MCF 10A (cell line): ENCODE results near the gene DNER. TPM values are rescaled to one million over a fixed set of nuclear protein-coding genes. Genes with fewer than 3 reads are reported as not detected.

ENCODE experiments used
- BruUV-seq: library from RNA; stranded (reverse); fragments of 400-500 nt; replicated peaks from 2 replicates; lab custom pipeline; 2021; lab: Mats Ljungman, UMichigan
- CTCF ChIA-PET: fragments of 300-600 bp; sonication (Branson Sonifier 250); formaldehyde crosslinking; extraction: SDS; loops from one replicate; lab custom pipeline; 2021; ENCODE audit warnings: antibody characterized with exemption, inconsistent platforms; lab: Yijun Ruan, JAX
- POLR2A ChIA-PET: fragments of 300-600, 350-650 bp; sonication (Branson Sonifier 250); formaldehyde crosslinking; extraction: SDS; loops from one replicate; lab custom pipeline; 2020; ENCODE audit warnings: antibody characterized with exemption, inconsistent platforms; lab: Yijun Ruan, JAX
- DNase-seq: peaks from one replicate; pipeline ENCODE4 v3.0.0-alpha.2; 2018; ENCODE audit not compliant: unreplicated experiment
- H3K27ac Mint-ChIP-seq: one replicate; pipeline ENCODE4 v1.8.0; 2022; ENCODE audit warnings: mild to moderate bottlenecking, low read depth, mixed read lengths; ENCODE audit not compliant: unreplicated experiment
- H3K27me3 Mint-ChIP-seq: one replicate; pipeline ENCODE4 v1.8.0; 2022; ENCODE audit warnings: mixed read lengths; ENCODE audit not compliant: insufficient read depth, unreplicated experiment
- H3K36me3 Mint-ChIP-seq: one replicate; pipeline ENCODE4 v1.8.0; 2022; ENCODE audit warnings: mild to moderate bottlenecking, moderate library complexity, mixed read lengths; ENCODE audit not compliant: insufficient read depth, unreplicated experiment
- H3K4me1 Mint-ChIP-seq: one replicate; pipeline ENCODE4 v1.8.0; 2022; ENCODE audit warnings: mixed read lengths; ENCODE audit not compliant: insufficient read depth, unreplicated experiment
- H3K4me3 Mint-ChIP-seq: one replicate; pipeline ENCODE4 v1.8.0; 2022; ENCODE audit warnings: mild to moderate bottlenecking, moderate library complexity, mixed read lengths; ENCODE audit not compliant: unreplicated experiment
- H3K9me3 Mint-ChIP-seq: one replicate; pipeline ENCODE4 v1.8.0; 2022; ENCODE audit warnings: mixed read lengths; ENCODE audit not compliant: unreplicated experiment
- intact Hi-C: fragments of 100-400 bp; cut with micrococcal nuclease; formaldehyde crosslinking; loops from 2 replicates; pipeline ENCODE4 v1.14.1; 2022
- total RNA-seq: library from RNA; stranded (reverse); gene quantifications from 2 replicates; pipeline ENCODE4 v1.2.3, GENCODE V29; 2022
- TF ChIP-seq, protein P1 (sequence below): fragments of 200-600 bp; IDR thresholded peaks from one replicate; pipeline ENCODE4 v1.8.0; 2022; ENCODE audit warnings: antibody characterized with exemption, mild to moderate bottlenecking; ENCODE audit not compliant: unreplicated experiment

Gene DNER
- total RNA-seq, 1 experiment from 2014 or later: 49.2 TPM

- Mint-ChIP-seq H3K27me3 (no peaks in the 10 kb centered on the region), H3K9me3 (peaks cover 29% of the 10 kb centered on the region), H3K4me1 (peaks cover 36% of the 10 kb centered on the region), H3K4me3 (no peak overlapping the region), H3K27ac (no peak overlapping the region), H3K36me3 (peaks cover 44% of the 10 kb centered on the region)
- ChIA-PET POLR2A (interaction anchor here (0.5 to 2.2 kb wide), 10 partner anchors 9 to 186 kb away, joined by 3 to 20 read pairs (median 4); no protein-coding TSS in a partner anchor), CTCF (interaction anchor here (0.9 kb wide), 1 partner anchor 21 kb away, joined by 3 read pairs; no protein-coding TSS in a partner anchor)
- TF ChIP-seq, protein P1, sequence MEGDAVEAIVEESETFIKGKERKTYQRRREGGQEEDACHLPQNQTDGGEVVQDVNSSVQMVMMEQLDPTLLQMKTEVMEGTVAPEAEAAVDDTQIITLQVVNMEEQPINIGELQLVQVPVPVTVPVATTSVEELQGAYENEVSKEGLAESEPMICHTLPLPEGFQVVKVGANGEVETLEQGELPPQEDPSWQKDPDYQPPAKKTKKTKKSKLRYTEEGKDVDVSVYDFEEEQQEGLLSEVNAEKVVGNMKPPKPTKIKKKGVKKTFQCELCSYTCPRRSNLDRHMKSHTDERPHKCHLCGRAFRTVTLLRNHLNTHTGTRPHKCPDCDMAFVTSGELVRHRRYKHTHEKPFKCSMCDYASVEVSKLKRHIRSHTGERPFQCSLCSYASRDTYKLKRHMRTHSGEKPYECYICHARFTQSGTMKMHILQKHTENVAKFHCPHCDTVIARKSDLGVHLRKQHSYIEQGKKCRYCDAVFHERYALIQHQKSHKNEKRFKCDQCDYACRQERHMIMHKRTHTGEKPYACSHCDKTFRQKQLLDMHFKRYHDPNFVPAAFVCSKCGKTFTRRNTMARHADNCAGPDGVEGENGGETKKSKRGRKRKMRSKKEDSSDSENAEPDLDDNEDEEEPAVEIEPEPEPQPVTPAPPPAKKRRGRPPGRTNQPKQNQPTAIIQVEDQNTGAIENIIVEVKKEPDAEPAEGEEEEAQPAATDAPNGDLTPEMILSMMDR: no peak
- intact Hi-C loops: no loop called here
- no peak for DNase-seq
- BruUV-seq: no TSS peak
Observed at GRCh38 chr2:229488232-229488631, 226.1 kb downstream of the DNER start.

- intact Hi-C loops: no loop called here
- peaks cover 35% of the 10 kb centered on the region for H3K36me3 Mint-ChIP-seq
- peaks cover 30% of the 10 kb centered on the region for H3K4me1 Mint-ChIP-seq
- no peak overlapping the region for H3K4me3 Mint-ChIP-seq
- TF ChIP-seq, protein P1: no peak
- DNase-seq: no peak
- BruUV-seq: no TSS peak
- no peaks in the 10 kb centered on the region for H3K27me3 Mint-ChIP-seq
- POLR2A ChIA-PET: interaction anchor here (1.5 kb wide), 1 partner anchor 41 kb away, joined by 4 read pairs; no protein-coding TSS in a partner anchor
- no peak overlapping the region for H3K27ac Mint-ChIP-seq
- CTCF ChIA-PET: no interaction called here
- peaks cover 26% of the 10 kb centered on the region for H3K9me3 Mint-ChIP-seq
Observed at GRCh38 chr2:229486673-229487072, 227.7 kb downstream of the DNER start.

DNA sequence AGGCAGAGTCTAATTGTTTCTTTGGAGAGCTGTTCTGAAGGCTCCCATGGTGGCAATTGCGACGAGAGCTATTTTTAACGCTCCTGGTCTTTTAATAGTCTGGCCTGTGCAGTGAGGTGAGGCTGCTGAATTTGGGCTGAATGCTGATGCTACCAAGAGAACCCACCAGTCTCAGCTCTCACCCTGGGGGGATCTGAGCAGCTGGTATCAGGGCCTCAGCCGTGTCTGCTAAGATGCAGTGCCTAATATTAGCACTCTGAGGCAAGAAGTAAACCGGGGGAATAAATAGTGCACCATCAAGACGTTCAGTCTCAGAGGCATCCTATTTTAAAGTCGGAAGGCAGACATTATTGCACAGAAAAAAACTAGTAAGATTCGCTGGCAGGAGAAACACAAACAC lies 228.5 kb downstream of the DNER start:
- DNase-seq: no peak
- H3K27ac Mint-ChIP-seq: no peak overlapping the region
- ChIA-PET CTCF (interaction anchor here (0.5 to 1.0 kb wide), 4 partner anchors 11 to 130 kb away, joined by 3 to 5 read pairs (median 4); no protein-coding TSS in a partner anchor), POLR2A (interaction anchor here (0.7 to 1.5 kb wide), 3 partner anchors 13 to 181 kb away, joined by 3 to 4 read pairs (median 3); no protein-coding TSS in a partner anchor)
- H3K9me3 Mint-ChIP-seq: peaks cover 18% of the 10 kb centered on the region
- peaks cover 25% of the 10 kb centered on the region for H3K4me1 Mint-ChIP-seq
- TF ChIP-seq, protein P1: no peak
- intact Hi-C loops: no loop called here
- H3K27me3 Mint-ChIP-seq: no peaks in the 10 kb centered on the region
- BruUV-seq: no TSS peak
- no peak overlapping the region for H3K4me3 Mint-ChIP-seq
- H3K36me3 Mint-ChIP-seq: peaks cover 29% of the 10 kb centered on the region

- intact Hi-C loops: no loop called here
- ChIA-PET POLR2A (interaction anchor here (0.7 to 2.7 kb wide), 5 partner anchors 10 to 344 kb away, joined by 3 to 8 read pairs (median 4); no protein-coding TSS in a partner anchor), CTCF (interaction anchor here (0.6 to 1.5 kb wide), 4 partner anchors 12 to 67 kb away, joined by 3 to 4 read pairs (median 3); no protein-coding TSS in a partner anchor)
- Mint-ChIP-seq H3K9me3 (no peaks in the 10 kb centered on the region), H3K36me3 (peaks cover 46% of the 10 kb centered on the region), H3K27me3 (no peaks in the 10 kb centered on the region), H3K4me1 (peaks cover 6% of the 10 kb centered on the region), H3K4me3 (no peak overlapping the region), H3K27ac (no peak overlapping the region)
- no TSS peak for BruUV-seq
- no peak for DNase-seq
- TF ChIP-seq, protein P1: no peak
Observed at GRCh38 chr2:229477269-229477755, 237.0 kb downstream of the DNER start.
